Kasumi-1 (cell line): Measurements from ENCODE around the gene NPPA.
A peak's percentile ranks its signal among the peaks of the same experiment; 100 is the strongest.
"Not testable (repeated sequence)": the region's sequence is repeated elsewhere in the genome, so short reads cannot be mapped to it uniquely, and the experiment has no call there.

Experiments used
- DNase-seq, 2 experiments: peaks; one replicate each; lab custom pipeline; 2025; lab: John Stamatoyannopoulos, UW

NPPA gene

GRCh38 chr1:11847667-11848372 lies at the start of gene NPPA:
TSS of gene NPPA (minus strand) at chr1:11847783. CDS start at chr1:11847684, 99 bp downstream.
- no peak for DNase-seq

DNA sequence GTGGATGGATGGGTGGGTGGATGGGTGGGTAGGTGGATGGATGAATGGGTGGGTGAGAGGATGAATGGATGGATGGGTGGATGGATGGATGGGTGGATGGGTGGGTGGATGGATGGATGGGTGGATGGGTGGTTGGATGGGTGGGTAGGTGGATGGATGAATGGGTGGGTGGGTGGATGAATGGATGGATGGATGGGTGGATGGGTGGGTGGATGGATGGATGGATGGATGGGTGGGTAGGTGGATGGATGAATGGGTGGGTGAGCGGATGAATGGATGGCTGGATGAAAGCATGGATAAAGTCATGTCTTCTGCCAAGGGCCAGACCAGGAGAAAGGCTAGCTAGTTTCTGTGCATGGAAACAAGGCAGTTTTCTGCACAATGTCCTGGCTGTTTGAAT lies 46.9 kb upstream of the NPPA start:
- DNase-seq, result not testable (repeated sequence)

- DNase-seq, result peak; percentile 13 to 40
Observed at GRCh38 chr1:11893907-11894251, 46.3 kb upstream of the NPPA start.

- DNase-seq, result no peak
Observed at GRCh38 chr1:11891433-11892186, 44.0 kb upstream of the NPPA start.

GRCh38 chr1:11888877-11889208 lies 41.3 kb upstream of the NPPA start:
- no peak for DNase-seq

- DNase-seq, result no peak
Observed at GRCh38 chr1:11888206-11888876, 40.8 kb upstream of the NPPA start.

- DNase-seq, result no peak
Observed at GRCh38 chr1:11887666-11888007, 40.1 kb upstream of the NPPA start.

- no peak for DNase-seq
Observed at GRCh38 chr1:11886986-11887665, 39.5 kb upstream of the NPPA start.

DNA sequence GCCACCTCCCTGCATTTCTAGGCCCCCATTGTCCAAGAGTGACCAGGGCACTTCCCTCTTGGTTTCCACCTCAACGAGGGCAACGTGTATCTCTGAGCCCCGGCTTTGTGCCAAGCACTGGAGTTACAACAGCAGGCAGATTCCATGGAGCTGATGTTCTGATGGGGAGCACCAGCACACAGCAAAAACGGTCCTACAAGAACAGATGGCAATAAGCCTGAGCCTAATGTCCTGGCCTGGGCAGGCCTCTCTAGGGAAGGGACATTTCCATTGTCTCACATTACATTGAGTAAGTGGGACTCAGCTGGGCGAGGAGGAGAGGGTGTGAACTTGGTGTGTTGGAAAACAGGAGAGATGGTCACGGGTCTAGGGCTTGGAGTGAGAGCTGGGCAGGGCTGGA lies 38.3 kb upstream of the NPPA start:
- DNase-seq, result no peak

DNA sequence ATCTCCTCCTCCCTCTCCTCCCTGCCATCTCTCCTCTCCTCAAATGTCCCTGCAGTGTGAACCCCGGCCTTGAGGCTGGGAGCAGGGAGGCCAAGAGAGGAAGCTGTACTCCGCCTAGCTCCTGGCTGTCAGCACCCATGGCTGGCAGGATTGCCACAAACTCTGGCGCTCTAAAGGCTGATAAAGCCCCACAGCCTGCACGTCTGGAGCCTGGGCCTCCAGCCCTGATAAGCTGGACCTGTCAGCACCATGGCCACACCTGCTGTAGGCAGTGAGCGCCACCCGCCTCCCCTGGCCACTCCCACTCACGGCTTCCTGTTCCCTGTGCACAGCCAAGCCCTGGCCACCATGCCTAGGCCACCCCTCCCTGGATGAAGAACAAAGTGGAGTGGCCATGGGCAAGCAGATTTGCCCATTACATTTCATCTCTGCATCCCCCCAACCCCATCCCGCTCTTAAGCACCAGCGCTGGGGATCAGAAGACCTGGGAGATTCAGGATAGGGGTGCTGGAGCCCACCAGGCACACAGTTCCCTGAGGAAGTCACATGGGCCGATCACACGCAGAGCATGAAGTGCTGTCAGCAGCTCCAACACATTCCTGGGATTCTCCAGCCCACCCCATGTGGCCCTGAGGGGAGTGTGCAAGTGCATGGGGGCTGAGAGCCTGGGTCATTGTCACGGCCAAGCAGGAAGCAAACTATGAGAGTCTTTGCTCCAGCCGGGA lies 35.4 kb upstream of the NPPA start:
- DNase-seq, result peak in 1 of 2 experiments; percentile 18

- DNase-seq, result no peak
Observed at GRCh38 chr1:11881749-11882441, 34.3 kb upstream of the NPPA start.

DNA sequence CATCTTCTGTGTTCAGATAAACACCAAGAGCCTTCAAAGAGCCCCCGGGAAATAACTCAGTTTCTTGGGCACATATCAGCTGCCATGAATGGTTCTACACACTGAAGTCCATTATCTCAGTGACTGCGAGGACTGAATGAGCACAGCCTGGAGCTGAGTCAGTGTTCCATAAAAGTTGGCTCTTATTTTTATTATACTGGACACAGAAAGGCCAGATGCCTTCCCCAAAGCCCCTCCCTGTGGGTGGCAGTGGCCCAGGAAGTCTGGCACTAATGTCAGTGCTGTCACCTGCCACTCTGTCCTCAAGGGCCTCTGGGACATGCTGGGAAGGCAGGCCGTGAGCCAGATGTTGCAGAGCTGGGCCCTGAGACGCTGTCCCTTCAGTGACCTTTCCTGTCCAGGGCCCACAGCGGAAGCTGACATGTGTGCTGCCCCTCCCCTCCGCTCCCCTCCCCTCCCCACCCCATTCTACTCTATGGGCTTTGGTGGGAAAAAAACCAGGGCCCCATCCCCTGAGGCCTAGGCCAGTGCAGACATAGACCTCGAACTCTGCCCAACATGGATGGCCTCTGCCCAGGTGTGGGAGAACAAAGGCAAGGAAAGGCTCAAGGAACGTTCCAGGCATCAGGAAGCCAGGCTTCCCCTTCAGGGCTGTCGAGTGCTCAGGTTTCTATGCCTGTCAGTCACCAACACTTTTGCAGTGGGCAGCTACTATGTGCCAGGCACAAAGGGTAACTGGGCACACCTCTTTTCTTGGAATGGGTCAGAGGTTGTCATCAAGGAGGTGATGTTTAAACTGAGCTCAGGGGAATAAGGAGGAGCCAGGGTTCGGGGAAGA lies 33.5 kb upstream of the NPPA start:
- no peak for DNase-seq

GRCh38 chr1:11880181-11880575 lies 32.6 kb upstream of the NPPA start:
- no peak for DNase-seq

DNA sequence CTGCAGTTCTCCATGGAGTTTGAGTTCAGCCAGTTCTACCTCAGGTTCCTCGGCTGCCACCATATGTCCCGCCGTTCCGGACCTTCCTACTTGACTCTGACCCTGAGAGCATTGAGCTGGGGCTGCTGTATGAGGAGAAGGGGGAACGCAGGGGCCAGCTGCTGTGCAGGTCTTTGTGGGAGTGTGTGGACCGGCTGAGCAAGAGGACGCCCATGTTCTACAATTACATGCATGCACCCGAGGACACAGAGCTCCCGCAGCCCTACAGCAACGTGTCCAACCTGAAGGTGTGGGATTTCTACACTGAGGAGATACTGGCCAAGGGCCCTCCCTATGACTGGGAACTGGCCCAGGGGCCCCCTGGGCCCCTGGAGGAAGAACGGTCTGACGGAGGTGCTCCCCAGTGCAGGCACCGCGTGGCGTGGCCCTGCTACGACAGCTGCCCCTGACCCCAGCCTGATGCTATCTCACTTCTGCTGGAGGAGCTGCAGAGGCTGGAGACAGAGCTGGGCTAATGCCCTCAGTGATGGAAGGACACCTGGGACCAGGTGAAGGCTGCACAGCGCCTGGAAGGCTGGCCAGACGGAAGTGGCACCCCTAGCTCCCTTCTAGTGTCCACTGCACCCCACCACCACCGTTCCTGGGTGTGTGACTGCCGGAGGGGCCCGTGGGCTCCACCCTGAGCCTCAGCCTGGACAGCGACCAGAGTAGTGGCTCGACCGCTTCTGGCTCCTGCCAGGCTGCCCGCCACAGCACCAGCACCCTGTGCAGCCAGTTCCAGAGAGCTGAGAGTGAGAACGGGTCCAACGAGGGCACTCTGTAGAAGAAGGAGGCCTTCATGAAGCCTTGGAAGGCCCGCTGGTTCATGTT lies 32.0 kb upstream of the NPPA start:
- no peak for DNase-seq

DNA sequence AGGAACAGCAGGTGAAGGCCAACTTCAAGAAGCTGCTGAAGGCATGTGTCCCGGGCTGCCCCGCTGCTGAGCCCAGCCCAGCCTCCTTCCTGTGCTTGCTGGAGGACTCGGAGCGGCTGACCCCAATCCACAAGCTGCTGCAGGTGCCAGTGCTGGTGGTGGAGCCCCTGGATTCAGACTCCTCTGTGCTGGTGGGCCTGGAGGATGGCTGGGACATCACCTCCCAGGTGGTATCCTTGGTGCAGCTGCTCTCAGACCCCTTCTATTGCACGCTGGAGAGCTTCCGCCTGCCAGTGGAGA lies 31.3 kb upstream of the NPPA start:
- DNase-seq, result no peak

- no peak for DNase-seq
Observed at GRCh38 chr1:11878081-11878890, 30.7 kb upstream of the NPPA start.

GRCh38 chr1:11877074-11877473 lies 29.5 kb upstream of the NPPA start:
- no peak for DNase-seq

- DNase-seq, result no peak
Observed at GRCh38 chr1:11875094-11875493, 27.5 kb upstream of the NPPA start.

- DNase-seq, result no peak
Observed at GRCh38 chr1:11874624-11875023, 27.0 kb upstream of the NPPA start.
